HG03565 (cell line): ENCODE measurements around the gene SAMD11.
"Not testable (repeated sequence)": the region's sequence is repeated elsewhere in the genome, so short reads cannot be mapped to it uniquely, and the experiment has no call there.

Experiments
- ATAC-seq: cut with Tn5 transposase; IDR thresholded peaks from one replicate; pipeline ENCODE4 v1.9.1; 2021; ENCODE audit warnings: mild to moderate bottlenecking, moderate library complexity; ENCODE audit not compliant: unreplicated experiment

The SAMD11 gene, protein sequence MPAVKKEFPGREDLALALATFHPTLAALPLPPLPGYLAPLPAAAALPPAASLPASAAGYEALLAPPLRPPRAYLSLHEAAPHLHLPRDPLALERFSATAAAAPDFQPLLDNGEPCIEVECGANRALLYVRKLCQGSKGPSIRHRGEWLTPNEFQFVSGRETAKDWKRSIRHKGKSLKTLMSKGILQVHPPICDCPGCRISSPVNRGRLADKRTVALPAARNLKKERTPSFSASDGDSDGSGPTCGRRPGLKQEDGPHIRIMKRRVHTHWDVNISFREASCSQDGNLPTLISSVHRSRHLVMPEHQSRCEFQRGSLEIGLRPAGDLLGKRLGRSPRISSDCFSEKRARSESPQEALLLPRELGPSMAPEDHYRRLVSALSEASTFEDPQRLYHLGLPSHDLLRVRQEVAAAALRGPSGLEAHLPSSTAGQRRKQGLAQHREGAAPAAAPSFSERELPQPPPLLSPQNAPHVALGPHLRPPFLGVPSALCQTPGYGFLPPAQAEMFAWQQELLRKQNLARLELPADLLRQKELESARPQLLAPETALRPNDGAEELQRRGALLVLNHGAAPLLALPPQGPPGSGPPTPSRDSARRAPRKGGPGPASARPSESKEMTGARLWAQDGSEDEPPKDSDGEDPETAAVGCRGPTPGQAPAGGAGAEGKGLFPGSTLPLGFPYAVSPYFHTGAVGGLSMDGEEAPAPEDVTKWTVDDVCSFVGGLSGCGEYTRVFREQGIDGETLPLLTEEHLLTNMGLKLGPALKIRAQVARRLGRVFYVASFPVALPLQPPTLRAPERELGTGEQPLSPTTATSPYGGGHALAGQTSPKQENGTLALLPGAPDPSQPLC

DNA sequence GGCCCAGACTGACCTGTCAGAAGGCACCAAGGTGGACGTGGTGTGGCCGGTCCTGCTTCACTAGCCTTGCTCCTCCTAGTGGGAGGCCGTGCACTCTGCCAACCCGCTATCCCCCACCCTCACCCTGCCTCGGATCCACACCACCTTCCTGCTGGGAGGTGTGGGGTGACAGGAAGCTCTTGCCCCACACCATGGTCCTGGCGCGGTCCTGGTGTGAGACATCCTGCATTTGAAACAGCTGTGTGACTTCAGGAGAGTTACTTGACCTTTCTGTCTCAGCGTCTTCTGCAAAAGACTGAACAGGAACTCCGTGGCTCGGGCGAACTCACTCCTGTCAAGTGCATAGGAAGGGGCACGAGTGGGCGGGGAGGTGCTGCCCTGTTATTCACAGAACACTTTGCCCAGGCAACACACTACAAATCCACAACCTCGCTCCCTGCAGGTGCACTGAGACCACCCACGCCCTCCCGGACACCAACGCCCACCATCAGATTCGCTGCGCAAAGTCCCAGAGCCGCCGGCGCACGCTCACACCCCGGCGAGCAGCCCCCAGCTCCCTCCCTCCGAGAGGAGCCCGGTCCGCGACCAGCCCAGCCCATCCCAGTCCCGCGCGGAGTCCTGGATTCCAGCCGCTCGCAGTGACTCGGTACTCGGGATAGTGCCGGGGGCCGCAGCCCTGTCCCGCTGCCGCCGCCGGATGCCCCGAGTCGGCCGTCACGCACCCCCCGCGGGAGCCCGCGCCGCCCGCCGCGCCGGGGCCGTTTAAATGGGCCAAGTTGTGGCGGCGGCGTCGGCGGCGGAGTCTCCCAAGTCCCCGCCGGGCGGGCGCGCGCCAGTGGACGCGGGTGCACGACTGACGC lies at the start of gene SAMD11:
TSS of gene SAMD11 (plus strand) at position 793 of the 860 bp plus-strand sequence. CDS start 509 bp downstream, outside the sequence.
- ATAC-seq: no peak

DNA sequence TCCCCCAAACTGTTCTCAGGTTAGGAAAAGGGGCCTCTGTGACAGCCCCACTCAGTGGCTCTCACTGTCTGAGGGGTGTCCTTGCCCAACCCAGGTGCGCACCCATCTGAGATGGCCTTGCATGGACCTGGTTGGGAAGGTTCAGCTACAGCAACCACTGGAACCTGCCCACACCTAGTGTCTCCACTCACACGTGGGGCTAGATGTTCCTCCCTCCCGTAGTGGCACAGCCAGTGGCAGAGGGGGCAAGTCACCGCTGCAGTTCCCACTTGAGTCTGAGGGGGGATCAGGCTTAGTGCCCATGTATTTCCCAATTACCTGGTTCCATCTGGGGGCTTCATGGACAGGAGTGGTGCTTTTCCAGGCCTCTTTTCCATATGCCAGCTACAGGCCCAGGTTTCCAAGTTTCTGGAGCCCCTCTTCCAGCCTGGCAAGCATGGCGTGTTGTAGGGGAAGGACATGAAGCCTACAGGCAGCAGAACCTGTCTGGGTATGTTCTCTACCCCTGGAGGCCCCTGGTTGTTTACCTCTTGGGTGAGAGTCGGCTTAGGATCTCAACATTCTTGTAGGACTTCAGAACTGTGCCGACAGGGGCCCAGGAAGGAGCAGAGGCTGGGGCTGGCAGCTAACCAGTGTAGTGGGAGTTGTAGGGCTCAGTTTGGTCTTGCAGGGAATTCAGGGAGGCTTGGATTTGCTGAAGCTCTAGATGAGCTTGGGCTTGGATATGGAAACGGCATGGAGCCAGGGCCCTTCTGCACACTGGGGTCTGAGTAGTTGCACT lies 47.1 kb upstream of the SAMD11 start:
- ATAC-seq: not testable (repeated sequence)

DNA sequence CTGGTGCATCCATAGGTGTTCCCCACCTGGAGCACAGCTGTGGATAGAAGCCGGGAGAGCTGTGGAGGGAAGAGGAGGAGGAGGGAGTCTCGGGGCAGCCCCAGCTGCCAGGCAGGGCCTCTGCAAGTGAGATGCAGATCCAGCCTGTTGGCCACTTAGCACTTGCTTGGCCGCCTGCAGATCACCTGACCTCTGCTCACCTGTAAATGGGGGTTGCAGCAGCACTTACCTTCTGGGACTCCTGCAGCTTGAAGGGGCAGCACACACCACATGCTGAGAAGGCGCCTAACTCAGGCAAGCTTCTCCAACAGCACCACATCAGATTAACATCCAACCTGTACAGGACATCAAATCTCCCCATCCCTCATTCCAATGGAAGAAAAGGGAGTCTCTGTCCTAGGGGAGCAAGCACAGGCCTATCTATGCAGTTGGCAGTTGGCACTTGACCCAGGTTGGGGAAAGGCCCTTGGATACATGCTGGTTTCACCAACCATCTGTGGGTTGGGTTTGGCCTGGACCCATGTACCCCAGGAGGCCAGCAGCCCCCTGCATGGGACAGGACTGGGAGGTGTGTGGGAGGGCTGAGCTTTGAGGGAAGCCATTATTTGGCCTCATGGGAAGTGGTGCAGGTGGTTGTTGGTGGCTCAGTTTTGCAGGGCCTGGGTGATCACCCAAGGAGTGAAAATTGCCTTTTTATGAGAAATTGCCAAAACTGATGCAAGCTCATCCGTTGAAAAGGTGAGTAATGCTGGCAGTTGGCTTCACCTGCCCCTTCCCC lies 46.3 kb upstream of the SAMD11 start:
- ATAC-seq: not testable (repeated sequence)

DNA sequence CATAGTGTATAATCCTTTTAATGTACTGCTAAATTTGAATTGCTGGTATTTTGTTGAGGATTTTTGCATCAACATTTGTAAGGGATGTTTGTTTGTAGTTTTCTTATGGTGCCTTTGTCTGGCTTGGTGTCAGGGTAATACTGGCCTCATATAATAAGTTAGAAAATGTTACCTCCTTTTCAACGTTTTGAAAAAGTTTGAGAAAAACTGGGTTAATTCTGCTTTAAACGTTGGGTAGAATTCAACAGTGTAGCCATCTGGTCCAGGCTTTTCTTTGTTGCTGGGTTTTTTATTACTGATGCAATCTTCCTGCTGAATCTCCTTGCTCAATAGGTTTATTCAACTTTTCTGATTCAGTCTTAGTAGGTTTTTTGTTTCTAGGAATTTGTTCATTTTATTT lies 43.2 kb upstream of the SAMD11 start:
- ATAC-seq: not testable (repeated sequence)

DNA sequence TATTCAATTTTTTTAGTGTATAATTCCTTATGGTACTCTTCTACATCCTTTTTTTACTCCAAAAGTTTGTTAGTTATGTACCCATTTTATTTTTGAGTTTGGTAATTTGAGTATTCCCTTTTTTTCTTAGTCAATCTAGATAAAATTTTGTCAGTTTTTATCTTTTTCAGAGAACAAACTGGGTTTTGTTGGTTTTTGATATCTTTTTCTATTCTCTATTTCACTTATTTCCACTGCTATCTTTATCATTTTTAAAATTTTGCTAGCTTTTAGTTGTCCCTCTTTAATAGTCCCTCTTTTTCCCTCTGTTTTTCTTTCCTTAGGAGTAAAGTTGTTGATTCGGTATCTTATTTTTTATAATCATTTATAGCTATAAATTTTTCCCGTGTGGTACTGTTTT lies 42.8 kb upstream of the SAMD11 start:
- not testable (repeated sequence) for ATAC-seq

DNA sequence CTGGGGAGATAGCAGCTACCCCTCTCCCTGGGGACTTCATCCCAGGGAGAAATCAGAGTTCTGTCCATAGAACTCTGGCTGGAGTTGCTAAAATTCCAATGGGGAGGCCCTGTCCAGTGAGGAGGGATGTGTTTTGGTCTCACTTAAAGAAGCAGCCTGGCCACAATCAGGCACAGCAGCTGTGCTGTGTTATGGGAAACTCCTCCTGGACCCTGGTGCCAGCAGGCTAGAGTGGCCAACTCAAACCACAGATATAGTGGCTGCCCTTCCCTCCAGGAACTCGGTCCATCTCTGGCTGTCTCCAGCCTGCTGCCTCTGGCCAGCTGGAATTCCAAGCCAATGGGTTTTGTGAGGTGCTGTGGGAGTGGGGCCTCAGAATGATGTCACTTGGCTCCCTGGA lies 37.4 kb upstream of the SAMD11 start:
- ATAC-seq: no peak

DNA sequence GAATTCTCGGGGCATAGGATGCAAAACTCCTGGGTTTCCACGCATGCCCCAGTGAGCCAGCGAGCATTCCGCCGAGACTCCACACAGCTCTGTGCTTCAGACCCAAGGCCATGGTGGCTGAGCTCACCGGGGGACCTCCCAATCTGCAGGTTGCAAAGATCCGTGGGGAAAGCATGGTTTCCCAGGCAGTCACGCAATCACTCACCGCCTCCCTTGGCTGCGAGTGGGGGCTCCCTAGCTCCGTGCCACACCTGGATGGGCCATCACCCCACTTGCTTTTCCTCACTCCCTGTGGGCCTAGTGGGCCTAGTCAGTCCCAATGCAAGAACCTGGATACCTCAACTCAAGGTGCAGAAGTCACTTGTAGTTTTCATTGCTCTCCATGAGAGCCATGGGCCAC lies 37.0 kb upstream of the SAMD11 start:
- no peak for ATAC-seq

DNA sequence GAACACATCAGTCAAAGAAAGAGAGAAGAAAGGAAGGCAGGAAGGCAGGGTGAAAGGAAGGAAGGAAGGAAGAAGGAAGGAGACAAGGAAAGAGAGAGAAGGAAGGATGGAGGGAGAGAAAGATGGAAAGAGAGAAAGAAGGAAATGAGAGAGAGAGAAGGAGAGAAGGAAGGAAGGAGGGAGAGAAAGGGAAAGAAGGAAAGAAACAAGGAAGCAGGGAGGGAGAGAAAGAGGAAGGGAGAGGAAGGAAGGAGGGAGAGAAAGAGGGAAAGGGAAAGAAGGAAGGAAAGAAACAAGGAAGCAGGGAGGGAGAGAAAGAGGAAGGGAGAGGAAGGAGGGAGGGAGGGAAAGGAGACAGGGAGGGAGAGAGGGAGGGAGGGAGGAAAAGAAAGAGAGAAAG lies 35.4 kb upstream of the SAMD11 start:
- ATAC-seq: no peak

DNA sequence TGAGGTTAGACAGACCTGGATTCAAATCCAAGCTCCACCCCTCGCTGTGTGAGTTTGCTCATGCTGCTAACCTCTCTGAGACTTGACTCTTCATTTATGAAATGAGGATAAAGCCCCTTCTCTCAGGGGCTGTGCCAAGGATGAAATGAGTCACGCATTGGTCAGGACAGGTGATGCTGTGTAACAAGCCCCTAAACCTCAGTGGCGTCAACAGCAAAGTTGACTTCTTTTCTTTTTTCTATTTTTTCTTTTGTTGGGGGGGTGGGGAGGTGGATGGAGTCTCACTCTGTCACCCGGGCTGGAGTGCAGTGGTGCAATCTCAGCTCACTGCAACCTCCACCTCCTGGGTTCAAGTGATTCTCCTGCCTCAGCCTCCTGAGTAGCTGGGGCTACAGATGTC lies 33.9 kb upstream of the SAMD11 start:
- ATAC-seq: not testable (repeated sequence)

DNA sequence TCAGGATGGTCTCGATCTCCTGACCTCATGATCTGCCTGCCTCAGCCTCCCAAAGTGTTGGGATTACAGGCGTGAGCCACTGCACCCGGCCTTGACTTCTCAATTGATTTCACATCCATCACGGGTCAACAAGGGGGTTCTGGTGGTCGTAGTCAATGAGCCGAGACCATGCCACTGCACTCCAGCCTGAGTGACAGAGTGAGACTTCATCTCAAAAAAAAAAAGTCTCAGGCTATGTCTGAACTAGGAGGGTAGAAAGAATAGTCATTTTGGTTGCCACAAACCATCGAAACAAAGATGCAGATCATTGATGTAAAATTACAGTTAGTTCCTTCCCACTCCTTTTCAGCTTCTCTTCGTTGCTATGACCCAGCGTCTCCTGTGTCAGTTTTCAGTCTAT lies 33.5 kb upstream of the SAMD11 start:
- ATAC-seq: not testable (repeated sequence)

DNA sequence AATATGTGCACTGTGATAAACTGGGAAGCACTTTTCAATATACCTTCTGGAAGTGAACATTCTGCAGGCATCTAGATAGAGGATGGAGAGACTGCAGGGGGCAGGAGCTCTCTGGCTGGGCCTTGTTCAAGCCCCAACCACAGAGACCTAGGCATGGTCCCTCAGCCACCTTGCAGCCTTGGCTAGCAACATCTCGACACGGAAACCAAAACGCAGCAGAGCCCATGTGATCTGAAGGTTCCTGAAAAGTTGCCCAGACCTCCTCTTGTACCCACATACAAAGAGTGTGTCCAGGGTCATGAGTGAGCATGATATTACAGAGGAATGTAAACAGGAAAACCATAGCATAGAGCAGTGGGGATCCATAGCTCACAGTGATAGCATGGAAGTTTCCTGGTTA lies 33.1 kb upstream of the SAMD11 start:
- no peak for ATAC-seq

DNA sequence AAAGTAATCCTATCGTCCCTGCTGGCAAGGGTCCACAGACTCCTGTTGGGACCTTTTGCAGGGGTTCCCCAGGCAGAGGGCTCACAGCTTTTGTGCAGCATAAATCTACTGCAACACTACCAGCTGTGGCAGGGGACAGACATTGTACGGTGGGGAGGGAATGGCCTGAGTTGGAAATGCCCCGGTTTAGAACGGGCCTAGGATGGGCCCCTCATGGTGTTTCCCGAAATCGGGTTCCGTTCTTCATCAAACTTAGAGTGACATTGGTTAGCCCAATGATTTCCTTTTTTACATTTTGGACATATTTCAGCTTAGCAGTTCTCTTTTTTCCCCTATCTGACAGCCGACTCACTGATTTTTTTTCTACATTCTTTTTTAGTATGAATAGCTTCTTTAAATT lies 26.5 kb upstream of the SAMD11 start:
- ATAC-seq: no peak

DNA sequence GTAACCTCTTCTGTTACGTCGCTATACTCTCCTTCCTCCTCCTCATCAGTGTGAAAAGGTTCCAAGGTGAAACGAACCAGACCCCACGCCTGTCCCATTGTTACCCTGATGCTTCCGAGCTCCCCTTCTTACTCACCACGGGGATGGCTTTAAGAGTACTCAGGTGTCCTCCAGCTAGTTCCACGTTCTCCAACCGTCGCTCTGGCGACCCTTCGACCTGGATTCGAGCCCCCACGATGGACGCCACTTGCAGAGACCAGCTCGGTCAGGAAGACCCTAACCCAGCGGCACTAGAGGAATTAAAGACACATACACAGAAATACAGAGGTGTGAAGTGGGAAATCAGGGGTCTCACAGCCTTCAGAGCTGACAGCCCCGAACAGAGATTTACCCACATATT lies 25.8 kb upstream of the SAMD11 start:
- ATAC-seq: not testable (repeated sequence)

DNA sequence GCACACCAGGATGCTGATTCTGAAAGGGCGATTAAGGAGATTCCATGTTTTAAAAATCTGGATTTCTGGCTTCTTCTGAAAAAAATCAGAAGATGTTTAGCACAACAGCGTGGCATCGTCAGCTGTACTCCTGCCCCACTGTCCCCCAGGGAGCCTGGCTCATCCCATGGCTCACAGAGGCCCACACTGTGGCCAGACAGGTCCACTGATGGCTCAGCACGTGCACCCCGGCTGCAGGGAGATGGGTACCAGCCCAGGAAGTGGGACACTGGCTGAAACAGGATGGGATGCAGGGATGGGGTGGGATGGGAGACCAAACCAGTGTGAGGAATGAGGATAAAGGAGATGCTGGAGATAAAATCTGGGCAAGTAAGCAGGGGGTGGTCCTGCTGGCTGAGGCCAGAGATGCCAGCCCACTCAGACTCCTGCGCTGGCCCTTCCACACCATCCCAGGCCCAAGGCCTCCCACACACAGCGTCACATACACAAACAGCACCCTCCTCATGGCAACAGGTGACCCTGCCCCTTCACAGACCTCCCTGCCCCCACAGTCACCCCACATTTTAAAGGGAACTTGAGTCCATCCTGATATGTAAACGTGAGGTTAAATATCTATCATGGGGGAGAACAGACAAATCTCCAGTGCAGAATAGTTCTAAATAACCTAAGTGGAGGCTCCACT lies 23.9 kb upstream of the SAMD11 start:
- no peak for ATAC-seq

DNA sequence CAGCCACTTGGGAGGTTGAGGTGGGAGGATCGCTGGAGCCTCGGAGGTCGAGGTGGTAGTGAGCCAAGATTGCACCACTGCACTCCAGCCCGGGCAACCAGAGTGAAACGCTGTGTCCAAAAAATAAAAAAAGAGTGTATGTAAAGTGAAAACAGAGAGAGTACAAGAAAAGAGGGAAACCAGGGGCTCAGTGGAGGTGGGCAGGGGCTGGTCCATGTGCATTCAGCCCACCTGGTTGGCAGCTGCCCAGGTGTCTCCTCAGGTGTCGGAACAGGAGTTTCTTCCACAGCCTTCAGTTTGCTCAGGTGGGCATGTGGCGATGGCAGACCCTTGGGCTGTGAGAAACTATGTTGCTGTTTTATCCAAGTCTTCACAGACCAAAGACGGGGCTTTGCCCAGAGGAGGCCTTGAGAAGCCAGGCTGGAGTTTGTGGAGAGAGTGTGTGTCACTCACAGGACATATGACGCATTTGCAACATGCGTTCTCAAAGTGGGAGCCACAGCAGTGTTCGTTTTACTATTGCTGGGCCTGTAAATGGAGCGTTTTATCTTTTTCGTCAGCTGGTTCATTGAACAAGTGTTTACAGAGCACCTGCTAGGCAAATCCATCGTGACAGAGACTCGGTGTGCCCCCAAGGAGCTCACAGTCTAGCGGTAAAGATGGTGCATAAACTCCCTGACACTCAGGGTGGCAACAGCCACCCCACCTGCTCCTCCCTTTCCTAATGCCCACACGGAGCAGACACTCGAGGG lies 22.4 kb upstream of the SAMD11 start:
- ATAC-seq: no peak

DNA sequence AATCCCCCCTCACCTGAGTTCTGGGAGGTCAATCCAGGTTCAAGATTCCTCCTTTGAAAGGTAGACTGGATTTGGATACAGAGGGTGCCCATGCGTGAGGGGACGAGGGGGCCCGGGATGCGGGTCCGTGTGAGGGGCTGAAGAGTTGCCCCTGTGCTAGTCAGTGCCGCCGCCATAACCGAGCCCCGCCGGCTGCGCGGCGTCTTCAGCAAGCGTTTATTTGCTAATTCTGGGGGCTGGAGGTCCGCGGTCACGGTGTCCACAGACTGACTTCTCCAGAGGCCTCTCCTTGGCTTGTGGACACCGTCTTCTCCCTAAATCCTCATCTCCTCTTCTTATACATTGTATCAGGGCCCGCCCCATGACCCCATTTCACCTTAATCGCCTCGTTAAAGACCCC lies 20.9 kb upstream of the SAMD11 start:
- ATAC-seq: no peak

DNA sequence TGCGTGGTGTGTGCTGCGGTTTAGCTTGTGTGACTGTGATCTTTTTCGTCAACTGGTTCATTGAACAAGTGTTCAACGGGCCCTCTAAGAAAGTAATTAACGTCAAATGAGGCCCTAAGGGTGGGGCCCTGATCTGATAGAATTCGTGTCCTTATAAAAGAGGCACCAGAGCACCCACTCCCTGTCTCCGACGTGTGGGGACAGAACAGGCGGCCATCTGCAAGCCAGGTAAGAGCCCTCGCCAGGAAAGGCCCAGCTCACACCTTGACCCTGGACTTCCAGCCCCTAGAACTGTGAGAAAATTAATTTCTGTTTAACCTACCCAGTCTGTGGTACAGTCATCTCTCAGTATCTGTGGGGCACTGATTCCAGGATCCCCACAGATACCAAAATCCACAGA lies 20.4 kb upstream of the SAMD11 start:
- no peak for ATAC-seq

DNA sequence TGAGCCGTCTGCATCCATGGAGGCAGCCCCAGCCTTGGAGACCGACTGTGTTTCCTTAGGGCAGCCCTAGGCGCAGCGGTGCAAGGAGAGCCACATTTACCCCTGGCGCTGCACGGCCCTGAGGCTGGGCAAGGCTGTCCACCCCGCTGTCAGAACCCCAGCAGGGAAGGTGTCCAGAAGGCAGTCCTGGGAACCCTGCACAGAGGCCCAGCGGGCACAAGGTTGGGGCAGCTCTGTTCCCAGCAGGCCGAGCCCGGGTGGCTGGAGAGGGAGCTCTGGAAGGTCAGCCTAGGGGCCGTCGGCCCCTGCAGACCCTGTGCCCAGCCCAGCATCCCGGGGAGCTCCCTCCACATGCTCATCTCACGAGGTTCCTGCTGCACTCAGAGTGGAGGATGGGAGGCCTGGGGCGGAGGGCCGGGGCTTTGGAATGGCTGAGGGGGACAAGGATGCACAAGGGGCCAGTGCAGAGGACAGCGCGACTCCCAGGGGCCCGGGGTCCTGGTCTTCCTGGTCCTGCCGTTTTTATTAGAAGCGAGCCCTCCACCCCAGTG lies 19.9 kb upstream of the SAMD11 start:
- ATAC-seq: no peak
